H1 (cell line): ENCODE results near the gene ARAP2. TPM values are rescaled to one million over a fixed set of nuclear protein-coding genes. Genes with fewer than 3 reads are reported as not detected.

Source experiments
- CTCF ChIA-PET: fragments of 300-600 bp; sonication (Branson Sonifier 250); formaldehyde crosslinking; loops from one replicate; lab custom pipeline; 2021; ENCODE audit not compliant: partially characterized antibody; lab: Charles Lee
- POLR2A ChIA-PET: fragments of 300-600 bp; sonication (Branson Sonifier 250); formaldehyde crosslinking; loops from one replicate; lab custom pipeline; 2021; ENCODE audit warnings: inconsistent platforms; ENCODE audit not compliant: partially characterized antibody; lab: Charles Lee
- DNase-seq, 2 experiments: peaks; one replicate each; pipeline versions ENCODE4 v3.0.0 to v3.0.0-alpha.2; 2010 to 2022; ENCODE audit warnings: low spot score in 2 of 2, low read depth in 1 of 2, mixed read lengths in 1 of 2
- FAIRE-seq: peaks from 2 replicates; lab custom pipeline; 2011; peaks lifted over from hg19 to GRCh38; lab: Jason Lieb, UNC
- H2AFZ ChIP-seq: 2 replicates; pipeline ENCODE4 v1.8.1; 2012; ENCODE audit warnings: low read length, inconsistent platforms
- H2AK5ac ChIP-seq: 2 replicates; pipeline ENCODE4 v1.6.1; 2013; ENCODE audit warnings: low read depth, low read length
- H2BK120ac ChIP-seq: replicated peaks from 2 replicates; pipeline ENCODE3; 2013; ENCODE audit warnings: low read depth, low read length, inconsistent platforms
- H2BK12ac ChIP-seq: 2 replicates; pipeline ENCODE4 v1.6.1; 2013; ENCODE audit warnings: low read depth, low read length
- H2BK15ac ChIP-seq: 2 replicates; pipeline ENCODE4 v1.6.1; 2013; ENCODE audit warnings: low read length
- H2BK20ac ChIP-seq: 2 replicates; pipeline ENCODE4 v1.6.1; 2013; ENCODE audit warnings: low read length
- H2BK5ac ChIP-seq: 2 replicates; pipeline ENCODE4 v1.6.1; 2013; ENCODE audit warnings: low read depth, low read length
- H3K14ac ChIP-seq: 2 replicates; pipeline ENCODE4 v1.6.1; 2013; ENCODE audit warnings: inconsistent platforms; ENCODE audit not compliant: insufficient read length
- H3K18ac ChIP-seq: 2 replicates; pipeline ENCODE4 v1.6.1; 2013; ENCODE audit warnings: low read length; ENCODE audit errors: extremely low read depth
- H3K23ac ChIP-seq: 2 replicates; pipeline ENCODE4 v1.6.1; 2013; ENCODE audit warnings: inconsistent platforms; ENCODE audit not compliant: insufficient read length
- H3K23me2 ChIP-seq: 2 replicates; pipeline ENCODE4 v1.6.1; 2013; ENCODE audit warnings: low read depth, low read length
- H3K27ac ChIP-seq: 2 replicates; pipeline ENCODE4 v1.6.1; 2011; ENCODE audit warnings: low read depth, low read length, inconsistent platforms
- H3K27me3 ChIP-seq, 4 experiments: replicated peaks in 1 of 4; 1 replicate in 1 of 4; 2 replicates in 3 of 4; pipeline versions ENCODE4 v1.6.1 to v1.8.1; 2011 to 2013; ENCODE audit warnings: low read length in 3 of 4, mild to moderate bottlenecking in 3 of 4, inconsistent platforms in 2 of 4, mixed read lengths in 2 of 4, moderate library complexity in 1 of 4; ENCODE audit not compliant: control insufficient read depth in 3 of 4, insufficient read depth in 3 of 4; ENCODE audit errors: extremely low read depth in 1 of 4
- H3K36me3 ChIP-seq, 4 experiments: 2 replicates each; pipeline versions ENCODE4 v1.6.1 to v1.8.1; 2011 to 2013; ENCODE audit warnings: mild to moderate bottlenecking in 4 of 4, low read length in 3 of 4, moderate library complexity in 2 of 4, control low read depth in 1 of 4, inconsistent platforms in 1 of 4; ENCODE audit not compliant: insufficient read depth in 4 of 4, control insufficient read depth in 2 of 4
- H3K4ac ChIP-seq: replicated peaks from 2 replicates; pipeline ENCODE3; 2013; ENCODE audit warnings: low read length, low read depth, mixed read lengths, inconsistent platforms; ENCODE audit not compliant: insufficient read length
- H3K4me1 ChIP-seq, 4 experiments: replicated peaks in 1 of 4; 1 replicate in 1 of 4; 2 replicates in 3 of 4; pipeline versions ENCODE4 v1.6.1 to v1.8.1; 2011 to 2013; ENCODE audit warnings: low read length in 3 of 4, inconsistent platforms in 2 of 4, mixed read lengths in 1 of 4; ENCODE audit not compliant: insufficient read depth in 4 of 4, control insufficient read depth in 3 of 4
- H3K4me2 ChIP-seq, 2 experiments: 2 replicates each; pipeline versions ENCODE4 v1.6.1 to v1.8.1; 2011 to 2013; ENCODE audit warnings: low read depth in 2 of 2, low read length in 2 of 2, control low read depth in 1 of 2, inconsistent platforms in 1 of 2, mild to moderate bottlenecking in 1 of 2; ENCODE audit not compliant: insufficient read depth in 1 of 2
- H3K4me3 ChIP-seq, 4 experiments: fragments of 200-600, 300-600 bp in 1 of 4; sonication (generic), shearing (Covaris generic), sonication (Bioruptor Twin) in 1 of 4; 2 replicates each; pipeline versions ENCODE4 v1.5.1 to v1.8.1; 2011 to 2016; ENCODE audit warnings: low read length in 4 of 4, low read depth in 3 of 4, control low read depth in 2 of 4, inconsistent platforms in 2 of 4, mild to moderate bottlenecking in 2 of 4, mixed read lengths in 1 of 4, moderate library complexity in 1 of 4; ENCODE audit not compliant: insufficient read depth in 2 of 4; ENCODE audit errors: extremely low read depth in 1 of 4
- H3K56ac ChIP-seq: replicated peaks from 2 replicates; pipeline ENCODE3; 2013; ENCODE audit warnings: low read depth, mild to moderate bottlenecking, mixed read lengths, low read length, inconsistent platforms; ENCODE audit not compliant: insufficient read length
- H3K79me1 ChIP-seq: 2 replicates; pipeline ENCODE4 v1.6.1; 2013; ENCODE audit warnings: low read depth, low read length, control low read depth
- H3K79me2 ChIP-seq, 2 experiments: 2 replicates each; pipeline versions ENCODE4 v1.6.1 to v1.8.1; 2012 to 2013; ENCODE audit warnings: low read length in 2 of 2, mild to moderate bottlenecking in 2 of 2, inconsistent platforms in 1 of 2; ENCODE audit not compliant: insufficient read depth in 2 of 2, control insufficient read depth in 1 of 2
- H3K9ac ChIP-seq, 4 experiments: replicated peaks in 1 of 4; 1 replicate in 1 of 4; 2 replicates in 3 of 4; pipeline versions ENCODE4 v1.6.1 to v1.8.1; 2011 to 2013; ENCODE audit warnings: low read depth in 3 of 4, low read length in 3 of 4, control low read depth in 2 of 4, mild to moderate bottlenecking in 2 of 4, moderate library complexity in 2 of 4, inconsistent platforms in 1 of 4; ENCODE audit errors: extremely low read depth in 1 of 4
- H3K9me3 ChIP-seq, 2 experiments: 2 replicates each; pipeline versions ENCODE4 v1.6.1 to v1.8.1; 2012 to 2013; ENCODE audit warnings: mild to moderate bottlenecking in 2 of 2, moderate library complexity in 2 of 2, control low read depth in 1 of 2, inconsistent platforms in 1 of 2, low read depth in 1 of 2, low read length in 1 of 2, mixed read lengths in 1 of 2; ENCODE audit not compliant: insufficient read depth in 2 of 2
- H4K20me1 ChIP-seq, 2 experiments: replicated peaks in 1 of 2; 2 replicates each; pipeline versions ENCODE3 to v1.8.1; 2011 to 2013; ENCODE audit warnings: inconsistent platforms in 2 of 2, low read length in 2 of 2, mild to moderate bottlenecking in 1 of 2; ENCODE audit not compliant: insufficient read depth in 2 of 2, control insufficient read depth in 1 of 2
- H4K5ac ChIP-seq: 2 replicates; pipeline ENCODE4 v1.6.1; 2013; ENCODE audit warnings: low read length, low read depth, mixed read lengths, inconsistent platforms; ENCODE audit not compliant: insufficient read length
- H4K8ac ChIP-seq: 2 replicates; pipeline ENCODE4 v1.8.0; 2013; ENCODE audit warnings: mild to moderate bottlenecking, moderate library complexity, low read length, inconsistent platforms; ENCODE audit not compliant: insufficient read depth; ENCODE audit errors: extremely low read depth
- H4K91ac ChIP-seq: replicated peaks from 2 replicates; pipeline ENCODE3; 2013; ENCODE audit warnings: low read length, mixed read lengths, inconsistent platforms; ENCODE audit not compliant: insufficient read length
- CTBP2 ChIP-seq: IDR thresholded peaks from 2 replicates; pipeline ENCODE4 v1.7.0; 2011; ENCODE audit warnings: borderline replicate concordance, mild to moderate bottlenecking, moderate library complexity, mixed read lengths, low read length; ENCODE audit not compliant: insufficient read depth, insufficient read length
- SIN3A ChIP-seq, 2 experiments: IDR thresholded peaks in 1 of 2; conservative IDR thresholded peaks in 1 of 2; 2 replicates each; pipeline ENCODE4 v1.6.1; 2011 to 2012; ENCODE audit warnings: low read length in 2 of 2, improper control_type of control experiment in 1 of 2, low read depth in 1 of 2, mild to moderate bottlenecking in 1 of 2
- SP1 ChIP-seq: IDR thresholded peaks from 2 replicates; pipeline ENCODE4 v1.6.1; 2011; ENCODE audit warnings: low read depth, low read length
- ZNF274 ChIP-seq: IDR thresholded peaks from 2 replicates; pipeline ENCODE4 v1.7.0; 2012; ENCODE audit warnings: low read length, borderline replicate concordance; ENCODE audit errors: extremely low read depth
- WGBS, 2 experiments: shearing (Covaris generic) in 1 of 2; methylation state at CpG; one replicate each; pipeline versions ENCODE4 v1.1.6 to v1.1.7; 2013 to 2015; ENCODE audit warnings: low lambda C conversion rate in 2 of 2, mixed read lengths in 2 of 2, inconsistent platforms in 1 of 2, low coverage in 1 of 2, missing lambda C conversion rate in 1 of 2; ENCODE audit not compliant: insufficient replicate concordance in 2 of 2, insufficient coverage in 1 of 2, insufficient read length in 1 of 2; ENCODE audit errors: extremely low coverage in 1 of 2, missing lambda C conversion rate in 1 of 2; 5-methylcytosine and 5-hydroxymethylcytosine counted together
- polyA plus RNA-seq, 7 experiments: library from polyadenylated mRNA; depleted of rRNA in 3 of 7; stranded (reverse) in 5 of 7; unstranded in 2 of 7; fragments of >200 nt in 5 of 7; fragments of 200-250 nt in 2 of 7; gene quantifications; 1 replicate in 5 of 7; 2 replicates in 1 of 7; 4 replicates in 1 of 7; pipeline versions ENCODE4 v1.2.1 to v1.2.3, GENCODE V29; 2011 to 2013; ENCODE audit warnings: missing spikeins in 2 of 7, mixed read lengths in 2 of 7
- total RNA-seq: library from RNA; stranded (reverse); fragmentation: NEBNext Ultra II Directional; extraction: Animal tissue kit (Norgen Biotek cat#: 25700); gene quantifications from 2 replicates; pipeline ENCODE4 v1.2.1, GENCODE V29; 2021
- TF ChIP-seq, protein P1 (sequence below), 3 experiments: IDR thresholded peaks; 1 replicate in 2 of 3; 2 replicates in 1 of 3; pipeline versions ENCODE4 v1.5.1 to v1.6.1; 2011; ENCODE audit warnings: low read length in 3 of 3, mild to moderate bottlenecking in 3 of 3, inconsistent platforms in 2 of 3, low read depth in 1 of 3, moderate library complexity in 1 of 3; ENCODE audit not compliant: insufficient read depth in 1 of 3; ENCODE audit errors: control extremely low read depth in 1 of 3

Gene ARAP2
- total and polyA plus RNA-seq, 2 of the 8 experiments (the other 6 are each of a cell fraction or from before 2014, with no cell fraction given), result 0.15 to 2.3 TPM

DNA sequence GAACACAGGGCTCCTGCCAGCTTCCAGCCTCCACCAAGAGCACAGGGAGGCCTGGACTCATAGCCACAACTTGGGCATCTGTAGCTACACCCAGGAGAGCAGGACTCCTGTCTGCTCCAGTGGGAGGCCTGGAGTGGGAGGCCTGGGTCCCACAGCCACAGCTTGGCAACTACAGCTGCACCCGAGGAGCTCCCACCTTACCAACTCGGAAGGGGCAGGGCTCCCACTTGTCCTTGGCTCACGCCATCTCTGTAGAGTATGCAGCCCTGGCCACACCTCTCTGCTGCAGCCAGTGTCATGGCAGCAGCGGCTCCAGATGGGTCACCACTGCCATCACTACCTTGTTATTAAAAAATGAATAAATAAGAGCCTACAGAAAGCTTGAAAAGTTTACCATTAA, 45.5 kb downstream of the ARAP2 start:
- FAIRE-seq, result no peak
- no peaks in the 10 kb centered on the region for H4K20me1 ChIP-seq
- no peaks in the 10 kb centered on the region for H3K79me2 ChIP-seq
- no peaks in the 10 kb centered on the region; a peak in 1 of 4 replicates for H3K9me3 ChIP-seq
- H3K23me2 ChIP-seq, result no peaks in the 10 kb centered on the region
- H3K18ac ChIP-seq, result no peak overlapping the region
- H2AFZ ChIP-seq, result no peak overlapping the region
- no peak overlapping the region for H3K9ac ChIP-seq
- no peak overlapping the region for H3K4me2 ChIP-seq
- no peak overlapping the region for H3K23ac ChIP-seq
- no peaks in the 10 kb centered on the region for H3K79me1 ChIP-seq
- TF ChIP-seq CTBP2 (no peak), ZNF274 (no peak), SP1 (no peak), SIN3A (conservative IDR thresholded peaks at IDR 0.05 in 1 of 2, IDR thresholded peaks at IDR 0.05 in 1 of 2; ENCODE audit: low read depth in 1 of 2, low read length in 2 of 2) (no peak)
- TF ChIP-seq, protein P1, sequence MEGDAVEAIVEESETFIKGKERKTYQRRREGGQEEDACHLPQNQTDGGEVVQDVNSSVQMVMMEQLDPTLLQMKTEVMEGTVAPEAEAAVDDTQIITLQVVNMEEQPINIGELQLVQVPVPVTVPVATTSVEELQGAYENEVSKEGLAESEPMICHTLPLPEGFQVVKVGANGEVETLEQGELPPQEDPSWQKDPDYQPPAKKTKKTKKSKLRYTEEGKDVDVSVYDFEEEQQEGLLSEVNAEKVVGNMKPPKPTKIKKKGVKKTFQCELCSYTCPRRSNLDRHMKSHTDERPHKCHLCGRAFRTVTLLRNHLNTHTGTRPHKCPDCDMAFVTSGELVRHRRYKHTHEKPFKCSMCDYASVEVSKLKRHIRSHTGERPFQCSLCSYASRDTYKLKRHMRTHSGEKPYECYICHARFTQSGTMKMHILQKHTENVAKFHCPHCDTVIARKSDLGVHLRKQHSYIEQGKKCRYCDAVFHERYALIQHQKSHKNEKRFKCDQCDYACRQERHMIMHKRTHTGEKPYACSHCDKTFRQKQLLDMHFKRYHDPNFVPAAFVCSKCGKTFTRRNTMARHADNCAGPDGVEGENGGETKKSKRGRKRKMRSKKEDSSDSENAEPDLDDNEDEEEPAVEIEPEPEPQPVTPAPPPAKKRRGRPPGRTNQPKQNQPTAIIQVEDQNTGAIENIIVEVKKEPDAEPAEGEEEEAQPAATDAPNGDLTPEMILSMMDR (IDR thresholded peaks at IDR 0.05; ENCODE audit: control extremely low read depth in 1 of 3, insufficient read depth in 1 of 3, low read depth in 1 of 3, low read length in 3 of 3), result no peak
- CTCF ChIA-PET, result interaction anchor here (1.1 to 1.4 kb wide), 4 partner anchors 11 to 38 kb away, joined by 3 to 4 read pairs (median 3); no protein-coding TSS in a partner anchor
- H3K27ac ChIP-seq, result no peak overlapping the region
- POLR2A ChIA-PET, result no interaction called here
- DNase-seq, result no peak
- WGBS, 2 experiments, result 89% methylated on average over 4 of the region's 4 CpGs; no CpG with 5 or more reads in 1 of the 2 experiments
- no peaks in the 10 kb centered on the region for H3K27me3 ChIP-seq
- H4K91ac ChIP-seq, result no peak overlapping the region
- H2AK5ac ChIP-seq, result no peak overlapping the region
- H4K8ac ChIP-seq, result no peak overlapping the region
- H3K4me1 ChIP-seq, result no peaks in the 10 kb centered on the region
- H2BK12ac ChIP-seq, result no peak overlapping the region
- H3K4ac ChIP-seq, result no peak overlapping the region
- no peak overlapping the region for H3K56ac ChIP-seq
- H2BK5ac ChIP-seq, result no peak overlapping the region
- no peak overlapping the region for H3K14ac ChIP-seq
- no peaks in the 10 kb centered on the region for H3K36me3 ChIP-seq
- H2BK15ac ChIP-seq, result no peak overlapping the region
- no peak overlapping the region for H2BK120ac ChIP-seq
- H2BK20ac ChIP-seq, result no peak overlapping the region
- no peak overlapping the region for H3K4me3 ChIP-seq
- no peak overlapping the region for H4K5ac ChIP-seq
